ENCODE results near the gene MAGEA9B.
A peak's percentile ranks its signal among the peaks of the same experiment; 100 is the strongest.
"Not testable (repeated sequence)": the region's sequence is repeated elsewhere in the genome, so short reads cannot be mapped to it uniquely, and the experiment has no call there.

MAGEA9B gene

GRCh38 chrX:149570668-149571067 is 16.6 kb downstream of the MAGEA9B start:
- DNase-seq (ENCODE audit: low read depth): no peak

- no peak for DNase-seq (ENCODE audit: low read depth)
Measured at GRCh38 chrX:149569770-149570169, 17.5 kb downstream of the MAGEA9B start.

- DNase-seq (ENCODE audit: low read depth): no peak
Measured at GRCh38 chrX:149568701-149569296, 18.5 kb downstream of the MAGEA9B start.

GRCh38 chrX:149567621-149568417 is 19.4 kb downstream of the MAGEA9B start:
- DNase-seq (ENCODE audit: low read depth): no peak

GRCh38 chrX:149563359-149563758 is 23.9 kb downstream of the MAGEA9B start:
- no peak for DNase-seq (ENCODE audit: low read depth)

- not testable (repeated sequence) for DNase-seq (ENCODE audit: low read depth)
Measured at GRCh38 chrX:149555251-149555650, 32.0 kb downstream of the MAGEA9B start.

- not testable (repeated sequence) for DNase-seq (ENCODE audit: low read depth)
Measured at GRCh38 chrX:149551939-149552248, 35.4 kb downstream of the MAGEA9B start.

- DNase-seq (ENCODE audit: low read depth): not testable (repeated sequence)
Measured at GRCh38 chrX:149551245-149551938, 35.9 kb downstream of the MAGEA9B start.

- not testable (repeated sequence) for DNase-seq (ENCODE audit: low read depth)
Measured at GRCh38 chrX:149550454-149550853, 36.8 kb downstream of the MAGEA9B start.

GRCh38 chrX:149549701-149550100 is 37.6 kb downstream of the MAGEA9B start, which contains the start of gene HSFX3:
Gene HSFX3 (minus strand): TSS chrX:149549924. CDS start chrX:149549852, 72 bp downstream.
- DNase-seq (ENCODE audit: low read depth): not testable (repeated sequence)

GRCh38 chrX:149547782-149548181 is 39.5 kb downstream of the MAGEA9B start:
- not testable (repeated sequence) for DNase-seq (ENCODE audit: low read depth)

- DNase-seq (ENCODE audit: low read depth): not testable (repeated sequence)
Measured at GRCh38 chrX:149546962-149547361, 40.3 kb downstream of the MAGEA9B start.

- not testable (repeated sequence) for DNase-seq (ENCODE audit: low read depth)
Measured at GRCh38 chrX:149545545-149546543, 41.4 kb downstream of the MAGEA9B start.

GRCh38 chrX:149541521-149542047 is 45.7 kb downstream of the MAGEA9B start:
- DNase-seq (ENCODE audit: low read depth): no peak

GRCh38 chrX:149540621-149541520 is 46.4 kb downstream of the MAGEA9B start, which contains the start of gene EOLA1:
Gene EOLA1 (plus strand): TSS chrX:149541012. CDS start chrX:149545631, 4,619 bp downstream.
- DNase-seq (ENCODE audit: low read depth): peak; percentile 58

GRCh38 chrX:149540131-149540620 is 47.1 kb downstream of the MAGEA9B start:
- DNase-seq (ENCODE audit: low read depth): peak; percentile 62

GRCh38 chrX:149539283-149540130 is 47.8 kb downstream of the MAGEA9B start:
- peak; percentile 32 for DNase-seq (ENCODE audit: low read depth)

GRCh38 chrX:149537474-149537873 is 49.8 kb downstream of the MAGEA9B start:
- not testable (repeated sequence) for DNase-seq (ENCODE audit: low read depth)
